Stimulated activated CD8-positive, alpha-beta memory T cell treated with anti-CD3 and anti-CD28 coated beads, Interleukin-15, amount 100 ng/mL, for 4 hours (primary cell): ENCODE results near the gene COL1A2.

Source experiments
- DNase-seq, 2 donors: peaks; one replicate each; pipeline ENCODE4 v3.0.0-alpha.2; 2020; ENCODE audit warnings: low read depth in 2 of 2

Gene COL1A2

DNA sequence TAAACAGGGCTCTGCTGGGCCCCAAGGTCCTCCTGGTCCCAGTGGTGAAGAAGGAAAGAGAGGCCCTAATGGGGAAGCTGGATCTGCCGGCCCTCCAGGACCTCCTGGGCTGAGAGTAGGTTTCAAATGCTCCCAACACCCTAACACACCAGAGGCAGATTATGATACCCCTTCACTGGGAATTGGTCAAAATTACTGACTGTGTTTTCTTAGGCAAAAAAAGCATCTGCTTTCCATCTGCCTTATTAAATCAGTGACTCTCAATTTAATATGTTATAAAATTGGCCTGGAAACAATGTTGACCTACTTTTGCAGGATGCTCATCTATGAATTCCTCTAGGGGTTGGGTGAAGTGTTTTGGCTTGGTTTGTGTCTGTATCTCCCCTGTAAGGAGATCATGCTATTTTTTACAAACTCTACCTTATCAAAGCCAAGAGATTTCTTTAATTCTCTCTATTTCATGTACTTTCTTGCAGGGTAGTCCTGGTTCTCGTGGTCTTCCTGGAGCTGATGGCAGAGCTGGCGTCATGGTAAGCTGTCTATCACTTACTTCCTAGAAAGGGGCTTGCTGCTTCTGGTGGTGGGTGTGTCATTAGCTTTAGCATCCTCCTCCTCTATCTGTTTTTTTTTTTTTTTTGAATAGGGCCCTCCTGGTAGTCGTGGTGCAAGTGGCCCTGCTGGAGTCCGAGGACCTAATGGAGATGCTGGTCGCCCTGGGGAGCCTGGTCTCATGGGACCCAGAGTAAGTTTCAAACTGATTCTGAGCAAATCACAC lies 15.9 kb downstream of the COL1A2 start:
- no peak for DNase-seq

DNA sequence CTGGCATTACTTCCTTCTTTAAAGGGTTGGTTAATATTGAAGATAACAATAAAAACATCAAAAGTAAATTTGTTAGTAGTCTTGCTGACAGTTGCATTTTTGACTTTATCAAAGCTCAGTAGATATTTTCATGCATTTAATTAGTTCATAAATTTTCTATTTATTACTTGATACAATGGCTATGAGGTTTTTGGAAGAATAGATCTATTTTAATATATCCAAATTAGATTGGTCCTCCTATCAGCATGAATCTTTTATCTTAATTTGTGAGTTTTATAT lies 16.4 kb downstream of the COL1A2 start:
- DNase-seq, result no peak

DNA sequence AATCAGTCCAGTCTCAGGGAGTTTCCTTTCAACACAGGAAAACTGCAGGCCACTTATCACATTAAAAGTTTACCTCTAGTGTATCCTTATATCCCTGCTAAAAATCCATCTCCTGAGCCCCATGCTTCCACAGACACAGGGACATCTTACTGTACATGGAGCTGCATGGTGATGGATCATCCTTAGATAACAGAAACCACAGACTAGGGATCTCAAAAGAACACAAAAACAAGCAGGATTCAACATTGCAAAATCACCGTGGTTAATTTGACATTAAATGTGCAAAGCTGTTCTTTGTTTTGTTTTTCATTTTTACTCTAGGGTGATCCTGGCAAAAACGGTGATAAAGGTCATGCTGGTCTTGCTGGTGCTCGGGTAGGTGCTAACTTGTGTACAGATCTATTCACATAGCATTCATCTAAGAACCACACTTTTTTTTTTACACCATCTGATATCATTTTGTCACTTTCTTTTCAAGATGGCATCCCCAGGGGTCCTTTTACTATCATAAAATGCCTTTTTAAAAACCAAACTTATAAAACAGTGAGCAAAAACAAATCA lies 18.1 kb downstream of the COL1A2 start:
- no peak for DNase-seq

DNA sequence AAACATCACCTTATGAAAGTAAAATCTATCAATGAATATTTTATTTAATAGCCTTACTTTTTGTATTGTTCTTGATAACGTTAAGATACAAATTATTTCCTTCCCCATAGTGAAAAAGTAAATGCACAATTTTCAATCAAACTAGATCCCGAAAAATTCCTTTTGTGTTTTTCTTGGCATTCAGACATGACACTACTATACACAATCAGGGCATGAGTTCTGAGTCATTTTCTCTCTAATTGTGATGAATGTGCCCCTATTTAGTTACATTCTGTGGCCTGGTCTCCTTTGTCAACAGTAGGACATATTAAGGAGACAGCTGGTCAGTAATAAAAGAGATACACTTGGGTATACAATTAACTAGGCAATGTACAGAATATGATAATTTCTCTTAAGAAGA lies 19.8 kb downstream of the COL1A2 start:
- DNase-seq, result no peak

DNA sequence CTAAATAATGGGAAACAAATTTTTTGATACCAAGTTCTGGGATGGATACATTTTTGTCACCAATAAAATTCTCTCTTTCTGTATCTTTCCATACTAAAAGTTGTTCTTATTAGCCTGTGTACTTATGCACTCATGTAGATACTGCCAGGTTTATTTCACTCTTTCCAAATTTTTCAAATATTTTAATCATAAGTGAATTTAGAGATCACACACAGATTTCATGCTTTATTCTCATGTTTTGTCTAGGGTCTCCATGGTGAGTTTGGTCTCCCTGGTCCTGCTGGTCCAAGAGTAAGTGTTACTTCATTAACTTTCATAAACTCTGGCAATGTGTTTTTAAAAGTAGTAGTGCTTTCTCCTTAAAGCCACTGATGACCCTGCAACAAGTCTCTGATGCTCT lies 20.3 kb downstream of the COL1A2 start:
- DNase-seq, result no peak

DNA sequence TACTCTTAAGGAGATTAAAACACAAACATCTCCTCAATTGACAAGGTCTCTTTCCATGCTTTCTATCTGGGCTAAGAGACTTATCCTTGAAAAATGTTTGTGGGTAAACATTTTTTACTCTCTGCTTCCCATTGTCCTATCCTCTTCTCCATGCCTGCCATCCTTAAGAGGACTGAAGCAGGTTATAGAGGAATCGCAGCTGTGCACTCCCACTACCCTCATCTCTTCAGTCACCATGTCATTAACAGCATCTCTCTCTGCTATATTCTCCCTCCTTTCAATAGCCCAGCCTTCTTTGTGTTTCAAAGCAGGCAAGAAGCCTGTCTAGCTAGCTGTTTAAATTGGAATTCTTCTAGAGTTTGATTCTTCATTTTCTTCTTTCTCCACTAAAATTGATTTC lies 22.6 kb downstream of the COL1A2 start:
- no peak for DNase-seq

DNA sequence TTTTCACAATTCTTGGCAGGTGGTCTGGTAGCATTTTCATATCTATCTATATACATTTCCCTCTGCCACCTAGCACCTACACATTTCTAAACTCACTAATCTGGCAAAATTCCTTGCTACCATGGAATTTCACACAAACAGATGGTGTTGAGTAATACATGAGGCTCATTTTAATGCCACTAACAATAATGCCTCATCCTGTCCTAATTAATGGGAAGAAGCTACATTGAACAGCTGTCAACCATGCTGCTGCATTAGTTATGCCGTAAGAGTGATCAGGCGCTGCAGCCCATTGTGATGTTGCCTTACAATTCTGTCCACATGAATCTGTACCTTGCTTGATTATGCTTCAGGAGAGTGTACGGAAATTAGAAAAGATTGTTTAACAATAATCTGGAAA lies 23.2 kb downstream of the COL1A2 start:
- DNase-seq, result no peak

DNA sequence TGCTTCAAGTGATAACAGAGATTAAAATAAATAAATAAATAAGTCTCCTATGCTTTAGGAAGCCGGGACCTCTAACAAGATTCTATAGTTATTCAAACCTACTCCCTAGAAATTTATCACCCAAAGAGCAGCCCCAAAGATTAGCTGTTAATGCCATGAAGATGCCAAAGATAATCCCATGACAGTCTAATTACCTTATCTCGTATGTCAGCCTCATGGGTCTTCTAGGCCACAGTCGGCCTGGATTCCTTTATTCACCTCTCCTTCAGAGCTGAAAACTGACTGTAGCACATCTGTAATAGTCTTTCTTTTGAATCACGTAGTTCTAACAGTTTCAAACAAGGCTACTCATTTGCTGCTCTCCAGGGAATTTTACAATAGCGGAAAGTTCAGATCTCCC lies 24.2 kb downstream of the COL1A2 start:
- no peak for DNase-seq

DNA sequence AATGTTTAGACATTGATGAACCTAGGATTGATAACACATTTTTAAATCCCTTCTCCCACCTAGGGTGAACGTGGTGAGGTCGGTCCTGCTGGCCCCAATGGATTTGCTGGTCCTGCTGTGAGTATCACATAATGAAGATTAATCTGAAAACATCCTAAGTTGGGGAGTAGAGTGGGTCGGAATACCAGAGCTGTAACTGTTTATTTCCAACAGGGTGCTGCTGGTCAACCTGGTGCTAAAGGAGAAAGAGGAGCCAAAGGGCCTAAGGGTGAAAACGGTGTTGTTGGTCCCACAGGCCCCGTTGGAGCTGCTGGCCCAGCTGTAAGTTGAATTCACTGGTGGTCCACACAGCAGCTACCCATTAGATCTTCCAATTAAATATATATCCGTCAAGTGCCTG lies 25.6 kb downstream of the COL1A2 start:
- DNase-seq, result no peak

DNA sequence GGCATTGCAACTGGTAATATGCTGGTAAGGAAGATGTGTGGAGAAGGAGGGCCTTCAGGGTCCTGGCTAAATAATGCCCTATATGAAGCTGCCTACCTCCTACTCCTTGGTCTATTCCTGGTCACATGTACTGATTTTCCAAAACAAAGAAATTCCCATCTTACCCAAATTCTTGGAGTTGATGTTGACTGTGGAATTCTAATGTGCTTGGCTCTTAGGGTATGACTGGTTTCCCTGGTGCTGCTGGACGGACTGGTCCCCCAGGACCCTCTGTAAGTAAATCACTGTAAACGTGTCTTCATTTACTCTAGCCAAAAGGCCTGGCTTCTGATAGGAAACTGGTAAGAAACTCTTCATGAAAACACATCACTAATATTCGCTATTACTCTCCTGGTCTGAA lies 27.0 kb downstream of the COL1A2 start:
- no peak for DNase-seq

DNA sequence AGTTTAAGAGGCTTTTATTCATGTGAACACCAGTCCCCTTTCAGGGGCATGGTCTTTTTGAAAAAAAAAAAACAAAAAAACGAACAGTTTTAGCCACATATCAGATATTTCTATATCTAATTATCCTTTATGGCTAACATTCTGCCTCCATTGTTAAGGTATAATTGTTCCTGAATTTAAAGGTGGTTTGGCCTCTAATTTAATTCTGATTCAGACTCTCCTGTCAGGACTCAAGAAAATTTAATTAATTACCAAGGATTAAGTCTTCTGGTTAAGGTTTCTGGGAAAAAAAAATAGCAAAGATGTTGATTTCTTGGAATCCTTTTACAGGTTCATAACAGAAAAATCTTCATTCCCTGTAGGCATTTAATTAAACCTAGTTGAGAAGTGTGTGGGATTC lies 27.4 kb downstream of the COL1A2 start:
- no peak for DNase-seq

DNA sequence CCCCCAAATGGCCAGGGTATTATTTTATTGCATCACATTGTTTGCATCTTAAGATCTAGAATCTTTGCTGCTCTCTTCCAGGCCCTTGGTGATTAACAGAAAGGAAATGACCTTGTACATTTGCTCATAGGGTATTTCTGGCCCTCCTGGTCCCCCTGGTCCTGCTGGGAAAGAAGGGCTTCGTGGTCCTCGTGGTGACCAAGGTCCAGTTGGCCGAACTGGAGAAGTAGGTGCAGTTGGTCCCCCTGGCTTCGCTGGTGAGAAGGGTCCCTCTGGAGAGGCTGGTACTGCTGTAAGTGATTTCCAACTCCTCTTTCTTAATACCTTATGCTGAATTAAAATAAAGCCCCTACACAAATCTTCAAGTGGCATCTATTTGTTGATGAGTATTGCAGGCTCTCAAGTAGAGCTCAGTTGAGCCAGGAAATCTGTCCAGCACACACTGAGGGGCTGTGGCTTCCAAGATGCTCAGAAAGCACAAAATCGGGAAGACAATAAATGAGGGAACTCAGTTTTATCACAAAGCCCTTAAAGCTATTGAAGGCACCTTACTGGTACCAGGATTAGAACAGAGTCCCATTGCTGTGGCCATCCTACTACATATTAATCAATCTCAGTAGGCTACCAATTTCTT lies 28.2 kb downstream of the COL1A2 start:
- DNase-seq, result no peak

DNA sequence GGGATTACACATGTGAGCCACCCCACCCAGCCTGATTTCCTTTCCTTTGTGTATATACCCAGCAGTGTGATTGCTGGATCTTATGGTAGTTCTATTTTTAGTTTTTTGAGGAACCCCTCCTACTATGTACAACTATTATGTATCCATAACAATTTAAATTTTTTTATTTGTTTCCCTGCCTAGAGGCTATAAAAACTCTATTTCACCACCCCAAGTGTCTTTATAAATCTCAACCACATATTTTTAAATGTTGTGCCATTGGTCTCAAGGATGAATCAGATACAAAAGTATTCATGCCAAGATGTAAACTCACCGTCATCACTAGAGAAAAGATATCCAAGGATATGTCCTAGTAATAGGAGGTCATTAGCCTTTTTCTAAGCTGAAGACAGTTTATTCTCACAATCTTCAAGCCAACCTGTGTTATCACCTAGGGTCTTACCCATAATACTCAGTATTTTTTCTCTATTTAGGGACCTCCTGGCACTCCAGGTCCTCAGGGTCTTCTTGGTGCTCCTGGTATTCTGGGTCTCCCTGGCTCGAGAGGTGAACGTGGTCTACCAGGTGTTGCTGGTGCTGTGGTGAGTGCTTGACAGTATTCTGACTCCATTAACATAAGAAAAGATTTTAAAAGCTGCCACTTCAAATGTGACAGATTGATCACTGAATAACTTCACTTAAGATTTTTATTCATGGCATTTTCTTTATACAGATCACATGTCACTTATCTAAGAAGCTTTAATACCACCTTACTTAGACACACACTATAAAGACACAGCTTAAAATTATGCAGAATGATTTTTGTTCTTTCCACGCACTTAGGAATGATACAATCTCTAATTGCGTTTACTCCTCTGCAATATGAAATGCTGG lies 29.4 kb downstream of the COL1A2 start:
- no peak for DNase-seq

DNA sequence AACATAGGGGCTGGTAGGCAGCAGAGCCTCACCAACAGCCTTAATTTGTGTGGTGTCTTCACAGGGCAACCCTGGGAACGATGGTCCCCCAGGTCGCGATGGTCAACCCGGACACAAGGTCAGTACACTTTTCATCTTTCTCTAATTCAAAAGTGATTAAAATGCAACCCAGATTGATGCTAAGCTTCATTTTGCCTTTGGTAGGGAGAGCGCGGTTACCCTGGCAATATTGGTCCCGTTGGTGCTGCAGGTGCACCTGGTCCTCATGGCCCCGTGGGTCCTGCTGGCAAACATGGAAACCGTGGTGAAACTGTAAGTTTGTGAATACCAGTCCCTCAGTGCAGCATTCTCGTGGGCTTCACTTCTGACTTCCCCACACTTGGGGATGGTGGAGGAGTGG lies 30.9 kb downstream of the COL1A2 start:
- no peak for DNase-seq

DNA sequence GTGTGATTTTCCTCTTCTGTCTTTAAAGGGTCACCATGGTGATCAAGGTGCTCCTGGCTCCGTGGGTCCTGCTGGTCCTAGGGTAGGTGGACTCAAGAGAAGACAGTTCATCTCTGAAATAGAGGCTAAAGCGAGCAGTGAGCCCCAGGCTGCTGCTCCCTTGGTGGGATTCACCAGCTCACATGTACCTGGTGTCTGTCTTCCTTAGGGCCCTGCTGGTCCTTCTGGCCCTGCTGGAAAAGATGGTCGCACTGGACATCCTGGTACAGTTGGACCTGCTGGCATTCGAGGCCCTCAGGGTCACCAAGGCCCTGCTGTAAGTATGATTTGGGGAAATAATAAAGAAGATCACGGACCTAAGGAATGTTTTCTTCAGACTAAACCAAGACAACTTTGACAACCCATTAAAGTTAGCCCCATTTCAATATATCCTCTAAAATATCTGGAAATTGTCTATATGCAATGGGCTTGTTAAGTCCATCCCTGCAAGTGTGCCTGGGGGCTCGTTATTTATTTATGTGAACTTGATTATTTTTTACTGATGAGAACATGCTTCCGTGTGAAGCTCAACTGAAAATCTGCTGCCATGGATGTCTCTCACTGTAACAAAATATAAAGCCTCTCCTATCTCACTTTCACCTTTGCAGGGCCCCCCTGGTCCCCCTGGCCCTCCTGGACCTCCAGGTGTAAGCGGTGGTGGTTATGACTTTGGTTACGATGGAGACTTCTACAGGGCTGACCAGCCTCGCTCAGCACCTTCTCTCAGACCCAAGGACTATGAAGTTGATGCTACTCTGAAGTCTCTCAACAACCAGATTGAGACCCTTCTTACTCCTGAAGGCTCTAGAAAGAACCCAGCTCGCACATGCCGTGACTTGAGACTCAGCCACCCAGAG lies 32.5 kb downstream of the COL1A2 start:
- DNase-seq, result no peak

DNA sequence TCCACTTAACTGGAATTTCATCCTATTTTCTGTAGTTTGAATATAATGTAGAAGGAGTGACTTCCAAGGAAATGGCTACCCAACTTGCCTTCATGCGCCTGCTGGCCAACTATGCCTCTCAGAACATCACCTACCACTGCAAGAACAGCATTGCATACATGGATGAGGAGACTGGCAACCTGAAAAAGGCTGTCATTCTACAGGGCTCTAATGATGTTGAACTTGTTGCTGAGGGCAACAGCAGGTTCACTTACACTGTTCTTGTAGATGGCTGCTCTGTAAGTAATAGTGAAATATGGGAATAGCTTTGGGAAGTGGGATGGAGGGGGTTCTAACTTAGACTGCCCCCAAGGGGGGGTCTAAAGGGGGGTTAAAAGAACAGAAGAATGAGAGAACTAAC lies 34.5 kb downstream of the COL1A2 start:
- no peak for DNase-seq

DNA sequence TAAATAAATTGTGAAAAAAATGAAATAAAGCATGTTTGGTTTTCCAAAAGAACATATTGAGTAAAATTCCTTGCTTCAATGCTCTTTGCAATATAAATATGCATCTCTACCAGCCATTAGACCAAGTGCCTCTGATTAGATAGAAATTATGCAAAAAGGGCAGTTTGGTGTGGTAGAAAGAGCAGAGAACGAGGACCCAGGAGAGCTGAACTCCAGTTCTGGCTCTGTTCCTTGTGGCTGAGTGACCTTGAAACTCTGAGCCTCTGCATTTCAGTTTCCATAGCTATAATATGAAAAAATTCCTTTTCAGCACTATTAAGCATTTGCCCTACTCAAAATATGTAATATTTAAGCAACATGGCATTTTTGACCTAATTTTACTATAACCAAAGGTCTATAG lies 36.5 kb downstream of the COL1A2 start:
- DNase-seq, result no peak

DNA sequence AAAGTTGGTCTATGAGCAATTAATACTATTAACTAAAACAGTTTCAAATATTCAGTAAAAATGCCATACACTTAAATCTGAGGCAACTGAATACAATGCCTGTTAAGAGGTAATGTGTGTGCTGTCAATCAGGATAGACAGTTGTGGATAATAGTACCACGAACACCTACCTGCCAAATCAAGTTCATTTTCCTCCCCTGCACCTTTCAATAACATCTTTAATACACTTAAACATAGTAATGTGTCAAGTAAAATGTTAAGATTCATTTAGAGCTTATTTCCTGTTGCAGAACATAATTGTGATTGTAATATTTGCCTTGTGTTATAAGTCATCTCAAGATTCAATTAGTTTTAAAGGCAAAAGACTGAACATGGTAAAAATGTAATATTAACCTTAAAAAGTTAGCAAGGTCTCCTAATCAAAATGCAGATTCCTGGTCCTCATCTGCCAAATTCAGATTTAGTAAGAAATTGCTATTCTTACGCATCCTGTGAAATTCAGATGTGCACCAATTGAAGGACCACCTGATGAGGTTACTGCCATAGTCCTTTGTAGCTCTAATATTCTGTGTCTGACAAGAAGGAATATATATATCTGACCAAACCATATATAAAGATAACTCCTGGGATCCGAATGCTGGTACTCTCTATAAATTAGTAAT lies 37.1 kb downstream of the COL1A2 start:
- no peak for DNase-seq

DNA sequence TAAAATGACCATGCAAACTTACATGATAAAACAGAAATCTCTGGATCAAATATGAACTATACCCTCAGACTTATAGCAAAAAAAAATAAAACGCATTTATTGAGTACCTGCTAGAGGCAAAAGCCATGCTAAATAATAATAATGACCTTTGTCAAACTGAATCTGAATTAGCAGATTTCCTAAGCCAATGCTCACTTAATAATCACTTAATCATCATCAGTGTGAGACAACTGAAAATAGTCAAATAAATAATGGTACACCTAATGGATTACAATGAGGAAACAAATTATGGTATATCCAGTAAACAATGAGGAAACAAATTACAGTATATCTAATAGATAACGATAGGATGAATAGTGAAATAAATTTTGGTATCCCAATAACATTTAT lies 37.6 kb downstream of the COL1A2 start:
- no peak for DNase-seq

DNA sequence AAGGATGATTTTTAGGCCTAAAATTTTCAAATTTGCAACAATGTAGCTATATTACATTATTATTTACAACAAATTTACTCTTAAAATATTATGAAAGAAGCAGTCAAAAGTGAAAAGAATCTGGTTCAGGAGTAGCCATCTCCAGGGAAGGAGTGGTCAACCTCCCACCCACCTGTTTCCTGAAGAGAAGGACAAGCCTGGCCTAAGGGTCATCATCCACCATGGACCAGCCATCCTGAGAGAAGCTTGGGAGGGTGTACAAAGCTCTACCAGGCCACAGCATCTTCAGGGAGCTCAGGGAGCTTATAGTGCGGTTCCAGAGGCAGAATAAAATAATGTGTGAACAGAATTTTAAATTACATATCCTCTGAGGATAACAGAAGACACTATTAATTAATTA lies 38.1 kb downstream of the COL1A2 start:
- DNase-seq, result no peak

DNA sequence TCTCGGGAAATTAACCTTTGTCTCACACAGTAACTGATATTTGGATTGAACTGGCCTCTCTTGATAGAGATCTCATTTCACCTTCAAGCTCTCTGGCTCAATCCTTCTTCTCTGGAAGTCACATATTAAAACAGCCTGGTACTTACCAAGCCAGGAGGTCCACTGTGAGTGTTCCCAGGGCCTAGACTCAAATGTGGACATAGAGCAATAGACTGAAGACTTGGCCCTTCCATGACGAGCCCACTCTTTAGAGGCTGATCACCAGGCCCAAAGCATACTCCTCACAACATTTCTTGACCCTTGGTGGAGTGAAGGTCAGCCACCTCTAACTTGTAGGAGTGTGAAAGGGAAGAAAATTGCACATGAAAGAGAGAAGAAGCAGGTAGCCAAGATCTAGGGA lies 38.5 kb downstream of the COL1A2 start:
- DNase-seq, result no peak
